Activated CD8-positive, alpha-beta memory T cell treated with anti-CD3 and anti-CD28 coated beads for 1 hour (primary cell): ENCODE measurements around the gene NBPF4.
"Not testable (repeated sequence)": the region's sequence is repeated elsewhere in the genome, so short reads cannot be mapped to it uniquely, and the experiment has no call there.

Experiments
- DNase-seq, 2 donors: peaks; one replicate each; pipeline ENCODE4 v3.0.0-alpha.2; 2020; ENCODE audit warnings: low read depth in 1 of 2; ENCODE audit errors: extremely low read depth in 1 of 2

The NBPF4 gene

DNA sequence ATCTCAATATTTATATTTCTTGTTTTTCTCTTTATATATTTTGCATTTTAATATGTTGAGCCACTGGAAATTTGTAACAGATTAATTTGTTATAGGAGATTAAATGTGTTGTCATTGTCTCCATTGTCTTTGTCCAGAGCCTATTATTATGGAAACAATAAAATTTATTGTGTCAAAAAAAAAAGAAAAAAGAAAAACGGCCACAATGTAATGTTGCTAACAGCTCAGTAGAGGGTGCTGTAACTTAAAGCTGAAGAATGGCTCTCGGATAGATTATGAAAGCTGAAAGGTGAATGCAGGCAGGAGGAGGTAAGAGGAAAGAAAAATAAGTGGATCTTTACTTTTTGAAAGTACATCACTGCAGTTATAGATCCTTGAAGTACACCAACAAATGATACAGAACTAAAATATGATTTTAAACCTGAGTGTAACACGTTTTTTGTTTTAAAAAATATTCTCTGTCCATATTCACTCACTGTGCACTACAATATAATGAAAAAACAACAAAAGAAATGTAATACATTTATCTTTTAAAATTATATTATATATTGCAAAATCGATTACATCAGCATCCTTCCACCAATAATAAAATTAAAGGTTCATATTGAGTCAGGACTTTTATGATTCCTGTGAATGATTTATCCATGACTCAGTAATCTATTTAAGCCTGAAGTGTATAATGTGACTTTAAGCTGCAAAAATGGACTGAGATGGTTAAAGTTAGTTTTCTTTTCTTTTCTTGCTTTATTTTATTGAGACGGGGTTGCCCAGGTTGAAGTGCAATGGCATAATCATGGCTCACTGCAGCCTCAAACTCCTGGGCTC is 29.0 kb downstream of the NBPF4 start:
- not testable (repeated sequence) for DNase-seq

DNA sequence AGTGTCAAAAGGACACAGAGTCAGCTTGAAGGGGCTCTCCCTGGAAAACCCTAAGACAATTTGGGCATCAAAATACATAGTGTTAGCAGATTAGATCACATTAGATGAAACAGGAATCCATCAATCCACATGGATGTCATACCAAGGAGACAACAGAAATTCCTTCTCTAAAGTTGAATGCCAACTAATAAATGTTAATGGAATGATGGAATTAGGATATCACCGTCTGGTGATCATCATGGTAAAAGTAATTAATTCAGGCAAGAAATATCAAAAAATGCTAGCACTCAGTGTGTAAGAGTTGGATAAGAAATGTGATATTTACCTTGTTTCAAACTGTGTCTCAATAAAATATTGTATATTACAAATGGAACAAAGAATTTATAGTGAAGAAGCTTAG is 32.9 kb downstream of the NBPF4 start:
- no peak for DNase-seq

DNA sequence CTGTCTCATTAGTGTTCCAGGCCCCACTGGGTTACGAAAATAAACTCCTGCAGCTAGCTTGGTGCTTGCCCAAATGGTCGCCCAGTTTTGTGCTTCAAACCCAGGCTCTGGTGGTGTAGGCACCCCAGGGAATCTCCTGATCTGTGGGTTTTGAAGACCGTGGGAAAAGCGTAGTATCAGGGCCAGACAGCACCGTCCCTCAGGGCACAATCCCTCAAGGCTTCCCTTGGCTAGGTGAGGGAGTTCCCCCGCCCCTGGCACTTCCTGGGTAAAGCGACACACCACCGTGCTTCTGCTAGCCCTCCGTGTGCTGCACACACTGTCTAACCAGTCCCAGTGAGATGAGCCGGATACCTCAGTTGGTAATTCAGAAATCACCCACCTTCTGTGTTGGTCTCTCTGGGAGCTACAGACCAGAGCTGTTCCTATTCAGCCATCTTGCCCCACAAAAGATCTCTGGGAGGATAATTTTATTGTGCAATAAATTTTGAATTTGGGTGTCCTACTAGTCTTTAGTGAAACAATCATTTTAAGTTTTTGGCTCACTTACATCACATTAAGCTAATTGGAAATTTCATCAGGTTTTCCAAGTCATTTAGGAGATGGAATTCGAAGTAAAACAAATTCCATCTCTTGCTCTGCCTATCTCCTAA is 34.3 kb downstream of the NBPF4 start:
- no peak for DNase-seq

DNA sequence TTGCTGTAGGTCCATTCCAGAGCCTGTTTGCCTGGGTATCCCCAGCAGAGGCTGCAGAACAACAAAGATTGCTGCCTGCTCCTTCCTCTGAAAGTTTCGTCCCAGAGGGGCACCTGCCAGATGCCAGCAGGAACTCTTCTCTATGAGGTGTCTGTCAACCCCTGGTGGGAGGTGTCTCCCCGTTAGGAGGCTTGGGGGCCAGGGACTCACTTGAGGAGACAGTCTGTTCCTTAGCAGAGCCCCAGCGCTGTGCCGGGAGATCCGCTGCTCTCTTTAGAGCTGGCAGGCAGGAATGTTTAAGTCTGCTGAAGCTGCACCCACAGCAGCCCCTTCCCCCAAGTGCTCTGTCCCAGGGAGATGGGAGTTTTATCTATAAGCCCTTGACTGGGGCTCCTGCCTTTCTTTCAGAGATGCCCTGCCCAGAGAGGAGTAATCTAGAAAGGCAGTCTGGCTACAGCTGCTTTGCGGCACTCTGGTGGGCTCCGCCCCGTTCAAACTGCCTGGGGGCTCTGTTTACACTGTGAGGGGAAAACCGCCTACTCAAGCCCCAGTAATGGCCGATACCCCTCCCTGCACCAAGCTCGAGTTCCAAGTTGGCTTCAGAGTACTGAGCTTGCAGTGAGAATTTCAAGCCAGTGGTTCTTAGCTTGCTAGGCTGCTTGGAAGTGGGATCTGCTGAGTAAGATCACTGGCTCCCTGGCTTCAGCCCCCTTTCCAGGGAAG is 35.0 kb downstream of the NBPF4 start:
- no peak for DNase-seq

DNA sequence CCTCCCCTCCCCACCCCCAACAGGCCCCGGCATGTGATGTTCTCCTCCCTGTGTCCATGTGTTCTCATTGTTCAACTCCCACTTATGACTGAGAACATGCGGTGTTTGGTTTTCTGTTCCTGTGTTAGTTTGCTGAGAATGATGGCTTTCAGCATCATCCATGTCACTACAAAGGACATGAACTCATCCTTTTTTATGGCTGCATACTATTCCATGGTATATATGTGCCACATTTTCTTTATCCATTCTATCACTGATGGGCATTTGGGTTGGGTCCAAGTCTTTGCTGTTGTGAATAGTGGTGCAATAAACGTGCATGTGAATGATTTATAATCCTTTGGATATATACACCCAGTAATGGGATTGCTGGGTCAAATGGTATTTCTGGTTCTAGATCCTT is 40.3 kb downstream of the NBPF4 start:
- not testable (repeated sequence) for DNase-seq

DNA sequence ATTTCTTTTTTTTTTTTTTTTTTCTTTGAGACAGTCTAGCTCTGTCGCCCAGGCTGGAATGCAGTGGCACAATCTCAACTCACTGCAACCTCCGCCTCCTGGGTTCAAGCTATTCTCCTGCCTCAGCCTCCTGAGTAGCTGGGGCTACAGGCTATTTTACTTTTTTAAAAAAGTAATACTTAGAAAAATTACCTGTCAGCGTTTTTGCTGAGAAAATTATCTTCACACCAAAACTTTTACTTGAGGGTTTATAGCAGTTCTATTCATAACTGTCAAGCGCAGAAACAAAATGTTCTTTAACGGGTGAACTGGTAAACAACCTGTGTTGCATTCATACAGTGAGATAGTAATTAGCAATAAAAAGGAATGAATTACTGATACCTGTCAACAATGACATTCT is 42.2 kb downstream of the NBPF4 start:
- DNase-seq: no peak

DNA sequence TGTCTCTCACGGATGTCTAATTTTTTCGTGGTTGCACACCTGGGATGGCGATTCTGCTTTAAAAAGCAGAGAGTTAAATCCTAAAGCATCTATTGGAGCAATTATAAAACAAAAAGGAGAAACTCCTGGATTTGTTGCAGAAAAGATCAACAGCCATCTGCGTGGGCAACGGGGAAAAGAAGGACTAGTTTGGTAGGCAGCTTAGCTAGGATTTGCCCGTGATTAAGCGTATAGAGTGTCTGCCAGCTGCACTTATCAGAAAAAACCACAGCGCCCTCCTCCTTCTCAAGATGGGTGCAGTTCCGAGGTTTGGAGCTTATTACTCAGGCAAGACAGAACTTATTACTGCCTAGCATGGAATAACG is 43.2 kb downstream of the NBPF4 start:
- DNase-seq: peak in 1 of 2 donors; percentile 11

DNA sequence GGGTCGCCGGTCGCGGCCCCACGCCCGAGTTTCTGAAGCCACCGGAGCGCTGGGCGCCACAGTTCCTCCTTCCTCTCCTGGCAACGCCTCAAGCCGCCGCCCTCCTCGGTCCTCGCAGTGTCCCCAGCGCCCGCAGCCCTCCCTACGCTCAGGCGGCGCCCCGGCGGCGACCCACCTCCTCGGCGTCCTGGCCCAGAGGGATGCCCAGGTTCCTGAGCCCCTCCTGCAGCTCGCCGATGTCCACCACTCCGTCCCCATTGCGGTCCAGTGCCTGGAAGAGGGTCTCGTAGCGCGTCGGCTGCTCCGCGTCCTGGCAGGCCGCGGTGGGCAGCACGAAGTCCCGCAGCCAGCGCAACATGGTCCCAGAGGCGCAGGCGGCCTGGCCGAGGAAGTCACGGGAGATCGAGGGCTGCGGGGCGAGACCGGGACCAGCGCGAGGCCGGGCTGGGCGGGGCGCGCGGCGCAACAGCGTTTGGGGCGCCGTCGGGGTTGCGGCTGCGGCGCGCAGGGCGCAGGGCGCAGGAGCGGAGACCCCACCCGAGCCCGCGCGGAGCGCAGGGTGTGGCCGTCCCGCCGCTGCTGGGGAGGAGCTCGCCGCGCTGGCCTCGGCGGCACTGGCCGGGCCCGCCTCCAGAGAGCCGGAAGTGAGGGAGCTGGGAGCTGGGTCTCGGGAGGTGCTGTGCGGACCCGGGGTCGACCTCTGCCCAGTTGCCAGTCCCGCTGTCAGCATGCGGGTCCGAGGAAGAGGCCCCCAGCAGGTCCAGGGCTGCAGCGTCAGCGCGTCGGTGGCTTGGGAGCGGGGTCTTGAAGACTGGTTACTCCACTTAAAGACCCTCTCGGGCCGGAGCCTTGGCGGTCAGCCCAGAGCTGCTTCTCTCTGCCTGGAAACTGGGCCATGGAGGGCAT is 43.8 kb downstream of the NBPF4 start, which contains the start of gene SLC25A24:
Gene SLC25A24, minus strand, starts transcription at position 563 of the 906 bp plus-strand sequence. Its CDS starts 205 bp downstream, at position 358.
- DNase-seq: peak; percentile 24 to 50

DNA sequence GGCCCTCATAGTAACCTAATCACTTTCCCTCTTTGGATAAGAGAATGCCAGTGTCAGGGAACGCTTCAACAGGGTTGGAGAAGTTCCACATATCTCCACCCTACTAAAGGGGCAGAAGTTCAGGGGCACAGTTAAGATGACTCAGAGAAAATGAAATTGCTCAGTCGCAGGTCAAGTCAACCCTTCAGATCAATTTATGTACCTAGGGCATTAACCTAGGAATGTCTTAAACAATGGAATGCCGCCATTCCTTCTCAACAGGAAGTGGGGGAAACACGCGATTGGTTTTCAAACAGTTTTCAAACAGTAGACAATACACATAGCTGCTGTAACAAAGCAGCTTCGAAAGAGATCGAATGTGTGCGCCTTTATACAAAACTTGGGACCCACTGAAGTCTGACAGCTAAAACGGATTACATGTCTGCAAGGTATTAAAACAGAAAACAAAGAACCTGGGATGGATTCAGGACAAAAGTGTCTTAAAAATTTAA is 44.6 kb downstream of the NBPF4 start:
- DNase-seq: no peak

DNA sequence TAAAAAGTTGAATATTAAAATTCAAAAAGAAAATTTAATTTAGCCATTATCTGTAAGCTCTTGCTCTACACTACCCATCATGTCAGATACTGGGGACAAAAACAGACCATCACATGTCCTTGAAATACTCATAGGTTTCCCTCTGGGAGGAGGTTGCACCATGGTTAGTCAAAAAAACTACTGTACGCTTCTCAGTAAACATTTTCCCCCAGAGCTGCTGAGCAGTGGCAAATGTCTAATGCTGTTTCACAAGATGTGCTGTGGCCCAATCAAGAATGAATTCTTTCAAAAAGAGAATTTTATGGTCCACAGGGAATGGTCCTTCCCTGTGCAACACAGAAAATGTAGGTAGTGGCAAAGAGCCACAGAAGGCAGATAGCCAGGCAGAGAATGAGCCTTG is 49.8 kb downstream of the NBPF4 start:
- no peak for DNase-seq

DNA sequence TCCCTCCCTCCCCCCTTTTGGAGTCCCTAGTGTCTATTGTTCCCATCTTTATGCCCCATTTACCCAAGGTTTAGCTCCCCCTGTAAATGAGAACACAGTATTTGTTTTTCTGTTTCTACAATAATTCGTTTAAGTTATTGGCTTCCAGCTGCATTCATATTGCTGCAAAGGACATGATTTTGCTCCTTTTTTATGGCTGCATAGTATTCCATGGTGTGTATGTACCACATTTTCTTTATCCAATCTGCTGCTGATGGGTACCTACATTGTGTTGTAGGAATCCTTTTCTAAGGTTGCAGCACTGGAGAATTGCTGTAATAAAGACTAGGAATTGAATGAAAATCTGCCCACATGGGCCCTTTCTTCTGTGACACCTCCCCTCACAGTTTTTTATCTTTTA is 50.5 kb downstream of the NBPF4 start:
- no peak for DNase-seq

DNA sequence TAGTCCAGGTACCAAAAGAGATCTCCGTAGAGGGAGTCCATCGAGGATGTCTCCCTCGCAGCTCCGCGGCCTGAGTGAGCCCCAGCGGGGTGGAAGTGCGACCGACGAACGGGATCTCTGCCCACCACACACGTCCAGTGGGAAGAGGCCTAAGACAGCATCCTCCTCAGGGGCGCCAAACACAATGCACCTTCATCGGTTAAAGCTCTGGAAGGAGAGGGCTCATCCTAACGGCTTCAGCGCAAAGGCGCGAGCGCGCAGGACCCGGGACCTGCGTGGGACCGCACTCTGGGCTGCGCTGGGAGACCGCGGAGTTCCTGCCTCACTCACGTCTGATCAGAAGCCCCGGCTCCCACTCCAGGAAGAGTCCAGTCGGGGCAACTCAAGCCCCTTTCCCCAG is 51.3 kb downstream of the NBPF4 start:
- DNase-seq: no peak

DNA sequence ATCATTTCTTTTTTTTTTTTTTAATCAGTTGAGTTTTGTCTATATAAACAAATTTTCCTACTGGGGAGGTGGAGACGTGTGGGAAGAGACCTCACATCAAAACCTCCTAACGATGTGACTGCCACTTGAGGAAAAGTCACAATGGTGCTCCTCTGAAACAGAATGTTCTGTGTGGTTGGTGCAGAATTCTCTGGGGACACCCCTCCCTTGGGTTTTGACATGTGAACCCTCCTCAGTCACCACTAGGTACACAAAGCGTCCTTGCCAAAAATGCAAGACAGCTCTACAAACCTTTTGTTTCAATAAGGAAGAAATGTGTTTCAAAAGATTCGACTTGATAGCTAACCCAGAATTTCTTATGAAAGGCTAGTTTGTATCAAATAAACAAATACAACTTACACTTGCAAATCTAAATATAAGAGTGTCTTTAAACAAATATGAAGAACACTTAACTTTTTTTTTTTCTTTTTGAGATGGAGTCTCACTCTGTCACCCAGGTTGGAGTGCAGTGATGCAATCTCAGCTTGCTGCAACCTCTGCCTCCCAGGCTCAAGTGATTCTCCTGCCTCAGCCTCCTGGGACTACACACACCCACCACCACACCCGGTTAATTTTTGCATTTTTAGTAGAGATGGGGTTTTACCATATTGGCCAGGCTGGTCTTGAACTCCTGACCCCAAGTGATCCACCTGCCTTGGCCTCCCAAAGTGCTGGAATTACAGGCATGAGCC is 53.0 kb downstream of the NBPF4 start:
- DNase-seq: no peak

DNA sequence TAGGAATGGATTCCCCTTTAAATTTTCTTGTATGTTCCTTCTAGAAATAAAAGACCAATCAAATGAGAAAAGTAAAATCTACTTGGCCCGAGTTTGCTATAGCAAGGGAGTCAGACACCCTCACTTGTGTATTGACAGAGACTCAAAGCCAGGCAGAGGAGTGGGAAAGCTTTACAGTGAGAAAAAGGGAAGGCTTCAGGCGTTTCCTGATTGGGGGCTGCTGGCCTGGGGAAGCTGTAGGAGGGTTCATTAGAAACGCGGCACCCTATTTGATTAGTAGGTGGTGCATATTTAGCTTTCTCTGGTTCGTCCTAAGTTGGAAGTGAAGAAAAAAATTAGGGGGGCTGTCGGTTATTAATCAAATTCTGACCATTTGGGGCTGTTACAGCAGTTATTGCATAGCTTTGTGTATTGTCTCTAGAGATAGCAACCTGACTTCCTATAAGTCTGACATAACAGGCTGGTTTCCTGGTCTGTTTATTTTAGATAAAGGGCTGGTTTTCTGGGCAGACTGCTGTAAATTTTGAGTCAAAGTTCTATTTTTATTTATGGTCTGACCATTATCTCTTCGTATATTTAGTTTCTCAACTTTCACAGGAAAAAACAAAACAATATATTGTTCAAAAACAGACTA is 53.8 kb downstream of the NBPF4 start:
- no peak for DNase-seq

DNA sequence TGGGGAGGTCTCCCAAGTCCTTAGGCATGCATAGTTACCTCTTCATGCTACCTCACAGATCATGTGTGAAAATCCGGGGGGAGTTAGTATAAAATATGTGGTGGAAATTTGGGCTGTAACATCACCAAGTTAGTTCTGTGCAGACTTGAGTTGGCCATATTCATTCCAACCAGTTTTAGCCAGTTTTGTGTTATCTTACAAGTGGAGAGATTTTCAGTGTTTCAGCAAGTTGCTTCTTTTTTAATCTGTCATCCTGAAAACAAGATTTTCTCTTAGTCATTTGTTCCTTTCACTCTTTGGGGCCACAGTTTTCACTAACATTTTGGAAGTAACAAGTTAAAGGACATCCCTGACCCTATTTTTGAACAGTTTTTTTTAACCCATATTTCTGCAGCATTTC is 55.1 kb downstream of the NBPF4 start:
- DNase-seq: no peak

DNA sequence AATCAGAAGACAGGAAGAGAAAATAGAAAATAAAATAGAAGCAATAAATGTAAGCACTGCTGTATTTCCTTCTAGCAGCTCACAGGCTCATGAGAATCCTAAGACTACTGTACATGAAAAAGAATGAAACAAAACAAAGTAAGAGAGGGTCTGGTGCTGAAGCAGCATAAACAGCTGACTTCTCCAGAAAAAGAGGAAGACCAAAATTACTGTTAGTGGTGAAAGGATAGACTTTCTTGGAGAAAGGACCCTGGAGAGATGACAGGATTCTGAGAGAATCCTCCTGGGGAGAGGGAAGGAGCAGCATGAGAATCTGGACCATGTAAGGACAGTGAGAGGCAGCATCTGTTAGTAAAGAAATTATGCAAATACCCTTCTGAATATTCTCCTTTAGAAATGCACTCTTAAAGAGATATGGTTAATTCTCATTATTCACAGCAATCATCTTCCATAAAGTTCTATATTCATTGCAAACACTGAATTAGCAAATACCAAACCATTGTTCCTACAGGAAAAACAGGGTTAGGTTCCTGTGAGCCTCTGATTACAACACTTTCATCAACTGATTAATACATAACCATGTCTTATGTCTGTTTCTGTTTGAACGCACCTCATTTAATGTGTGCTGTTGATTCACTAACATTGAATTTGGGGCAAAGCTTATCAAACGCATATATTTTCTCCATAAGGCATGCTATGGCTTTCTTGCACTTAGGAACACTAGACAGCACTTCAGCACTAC is 60.7 kb downstream of the NBPF4 start:
- no peak for DNase-seq

DNA sequence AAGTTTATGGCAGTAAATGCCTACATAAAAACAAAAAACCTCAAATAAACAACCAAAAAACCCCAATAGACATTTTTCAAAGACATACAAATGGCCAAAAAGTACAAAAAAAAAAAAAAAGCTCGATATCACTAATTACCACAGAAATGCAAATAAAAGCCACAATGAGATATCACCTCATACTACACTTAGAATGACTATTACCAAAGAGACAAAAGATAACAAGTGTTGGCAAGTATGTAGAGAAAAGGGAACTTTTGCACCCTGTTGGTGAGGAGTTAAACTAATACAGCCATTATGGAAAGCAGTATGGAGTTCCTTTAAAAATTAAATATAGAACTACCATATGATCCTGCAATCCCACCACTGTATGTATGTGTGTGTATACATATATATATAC is 64.9 kb downstream of the NBPF4 start:
- DNase-seq: no peak
